AG04449 (cell line): ENCODE results near the gene DMAC2.

Experiments
- CTCF ChIA-PET: fragments of 350-600 bp; formaldehyde crosslinking; extraction: SDS; loops from one replicate; lab custom pipeline; 2021; ENCODE audit warnings: antibody characterized with exemption; lab: Yijun Ruan, JAX
- POLR2A ChIA-PET: fragments of 400-600, 350-600 bp; formaldehyde crosslinking; extraction: SDS; loops from one replicate; lab custom pipeline; 2020; ENCODE audit warnings: antibody characterized with exemption, inconsistent platforms; lab: Yijun Ruan, JAX
- DNase-seq: peaks from one replicate; pipeline ENCODE4 v3.0.0-alpha.2; 2010; ENCODE audit warnings: low read depth, low spot score
- H3K4me3 ChIP-seq: 2 replicates; pipeline ENCODE4 v1.5.1; 2011; ENCODE audit warnings: low read depth, mild to moderate bottlenecking, control low read depth, low read length
- CTCF ChIP-seq: IDR thresholded peaks from one replicate; pipeline ENCODE4 v1.5.1; 2011; ENCODE audit warnings: mild to moderate bottlenecking, moderate library complexity, low read length, control low read depth, inconsistent platforms; ENCODE audit not compliant: insufficient read depth; ENCODE audit errors: missing control alignments

DMAC2 gene

GRCh38 chr19:41399091-41399490, 40.6 kb downstream of the DMAC2 start:
- POLR2A ChIA-PET: no interaction called here
- TF ChIP-seq CTCF: no peak
- CTCF ChIA-PET: interaction anchor here (1.0 to 1.5 kb wide), 2 partner anchors 32 to 77 kb away, joined by 3 to 4 read pairs; no protein-coding TSS in a partner anchor
- H3K4me3 ChIP-seq: peak overlapping the region; percentile 92
- no peak for DNase-seq

- POLR2A ChIA-PET: interaction anchor here (0.6 kb wide), 1 partner anchor 20 kb away, joined by 3 read pairs; no protein-coding TSS in a partner anchor
- no peak for TF ChIP-seq CTCF
- CTCF ChIA-PET: interaction anchor here (1.0 to 1.5 kb wide), 2 partner anchors 33 to 77 kb away, joined by 3 to 4 read pairs; no protein-coding TSS in a partner anchor
- peak overlapping the region; percentile 92 for H3K4me3 ChIP-seq
- DNase-seq: no peak
Observed at GRCh38 chr19:41398598-41398997, 41.1 kb downstream of the DMAC2 start.

GRCh38 chr19:41398050-41398418, 41.7 kb downstream of the DMAC2 start:
- ChIA-PET POLR2A (interaction anchor here (0.6 kb wide), 1 partner anchor 21 kb away, joined by 3 read pairs; no protein-coding TSS in a partner anchor), CTCF (interaction anchor here (1.5 kb wide), 1 partner anchor 76 kb away, joined by 3 read pairs; no protein-coding TSS in a partner anchor)
- no peak for TF ChIP-seq CTCF
- DNase-seq: no peak
- H3K4me3 ChIP-seq: peak overlapping the region; percentile 92

GRCh38 chr19:41397086-41398049, 42.3 kb downstream of the DMAC2 start, which contains the start of the genes BCKDHA and EXOSC5:
Gene BCKDHA, plus strand, starts transcription at chr19:41397818. Its CDS starts 10 bp downstream, at chr19:41397828.
Gene EXOSC5, minus strand, starts transcription at chr19:41397359. Its CDS starts 31 bp downstream, at chr19:41397328.
- POLR2A ChIA-PET: interaction anchor here (0.5 kb wide), 1 partner anchor 29 kb away, joined by 7 read pairs; no protein-coding TSS in a partner anchor
- peak within 1 kb of the TSS; percentile 92 for H3K4me3 ChIP-seq
- CTCF ChIA-PET: interaction anchor here (1.5 kb wide), 1 partner anchor 76 kb away, joined by 3 read pairs; no protein-coding TSS in a partner anchor
- TF ChIP-seq CTCF: no peak
- peak; percentile 97 for DNase-seq

GRCh38 chr19:41395355-41395754, 44.4 kb downstream of the DMAC2 start:
- CTCF ChIA-PET: no interaction called here
- TF ChIP-seq CTCF: no peak
- POLR2A ChIA-PET: no interaction called here
- DNase-seq: no peak
- H3K4me3 ChIP-seq: no peak overlapping the region

GRCh38 chr19:41392775-41393174, 46.9 kb downstream of the DMAC2 start:
- CTCF ChIA-PET: no interaction called here
- POLR2A ChIA-PET: no interaction called here

More at GRCh38 chr19:41392775-41393174, 46.9 kb downstream of the DMAC2 start:
- H3K4me3 ChIP-seq: no peak overlapping the region
- DNase-seq: no peak
- TF ChIP-seq CTCF: no peak
